H1 (cell line): ENCODE results near the gene EGF. TPM values are rescaled to one million over a fixed set of nuclear protein-coding genes. Genes with fewer than 3 reads are reported as not detected.

Experiments
- CTCF ChIA-PET: fragments of 300-600 bp; sonication (Branson Sonifier 250); formaldehyde crosslinking; loops from one replicate; lab custom pipeline; 2021; ENCODE audit not compliant: partially characterized antibody; lab: Charles Lee
- POLR2A ChIA-PET: fragments of 300-600 bp; sonication (Branson Sonifier 250); formaldehyde crosslinking; loops from one replicate; lab custom pipeline; 2021; ENCODE audit warnings: inconsistent platforms; ENCODE audit not compliant: partially characterized antibody; lab: Charles Lee
- DNase-seq, 2 experiments: peaks; one replicate each; pipeline versions ENCODE4 v3.0.0 to v3.0.0-alpha.2; 2010 to 2022; ENCODE audit warnings: low spot score in 2 of 2, low read depth in 1 of 2, mixed read lengths in 1 of 2
- FAIRE-seq: peaks from 2 replicates; lab custom pipeline; 2011; peaks lifted over from hg19 to GRCh38; lab: Jason Lieb, UNC
- H2AFZ ChIP-seq: 2 replicates; pipeline ENCODE4 v1.8.1; 2012; ENCODE audit warnings: low read length, inconsistent platforms
- H2AK5ac ChIP-seq: 2 replicates; pipeline ENCODE4 v1.6.1; 2013; ENCODE audit warnings: low read depth, low read length
- H2BK120ac ChIP-seq: replicated peaks from 2 replicates; pipeline ENCODE3; 2013; ENCODE audit warnings: low read depth, low read length, inconsistent platforms
- H2BK12ac ChIP-seq: 2 replicates; pipeline ENCODE4 v1.6.1; 2013; ENCODE audit warnings: low read depth, low read length
- H2BK15ac ChIP-seq: 2 replicates; pipeline ENCODE4 v1.6.1; 2013; ENCODE audit warnings: low read length
- H2BK20ac ChIP-seq: 2 replicates; pipeline ENCODE4 v1.6.1; 2013; ENCODE audit warnings: low read length
- H2BK5ac ChIP-seq: 2 replicates; pipeline ENCODE4 v1.6.1; 2013; ENCODE audit warnings: low read depth, low read length
- H3K14ac ChIP-seq: 2 replicates; pipeline ENCODE4 v1.6.1; 2013; ENCODE audit warnings: inconsistent platforms; ENCODE audit not compliant: insufficient read length
- H3K18ac ChIP-seq: 2 replicates; pipeline ENCODE4 v1.6.1; 2013; ENCODE audit warnings: low read length; ENCODE audit errors: extremely low read depth
- H3K23ac ChIP-seq: 2 replicates; pipeline ENCODE4 v1.6.1; 2013; ENCODE audit warnings: inconsistent platforms; ENCODE audit not compliant: insufficient read length
- H3K23me2 ChIP-seq: 2 replicates; pipeline ENCODE4 v1.6.1; 2013; ENCODE audit warnings: low read depth, low read length
- H3K27ac ChIP-seq: 2 replicates; pipeline ENCODE4 v1.6.1; 2011; ENCODE audit warnings: low read depth, low read length, inconsistent platforms
- H3K27me3 ChIP-seq, 4 experiments: replicated peaks in 1 of 4; 1 replicate in 1 of 4; 2 replicates in 3 of 4; pipeline versions ENCODE4 v1.6.1 to v1.8.1; 2011 to 2013; ENCODE audit warnings: low read length in 3 of 4, mild to moderate bottlenecking in 3 of 4, inconsistent platforms in 2 of 4, mixed read lengths in 2 of 4, moderate library complexity in 1 of 4; ENCODE audit not compliant: control insufficient read depth in 3 of 4, insufficient read depth in 3 of 4; ENCODE audit errors: extremely low read depth in 1 of 4
- H3K36me3 ChIP-seq, 4 experiments: 2 replicates each; pipeline versions ENCODE4 v1.6.1 to v1.8.1; 2011 to 2013; ENCODE audit warnings: mild to moderate bottlenecking in 4 of 4, low read length in 3 of 4, moderate library complexity in 2 of 4, control low read depth in 1 of 4, inconsistent platforms in 1 of 4; ENCODE audit not compliant: insufficient read depth in 4 of 4, control insufficient read depth in 2 of 4
- H3K4ac ChIP-seq: replicated peaks from 2 replicates; pipeline ENCODE3; 2013; ENCODE audit warnings: low read length, low read depth, mixed read lengths, inconsistent platforms; ENCODE audit not compliant: insufficient read length
- H3K4me1 ChIP-seq, 4 experiments: replicated peaks in 1 of 4; 1 replicate in 1 of 4; 2 replicates in 3 of 4; pipeline versions ENCODE4 v1.6.1 to v1.8.1; 2011 to 2013; ENCODE audit warnings: low read length in 3 of 4, inconsistent platforms in 2 of 4, mixed read lengths in 1 of 4; ENCODE audit not compliant: insufficient read depth in 4 of 4, control insufficient read depth in 3 of 4
- H3K4me2 ChIP-seq, 2 experiments: 2 replicates each; pipeline versions ENCODE4 v1.6.1 to v1.8.1; 2011 to 2013; ENCODE audit warnings: low read depth in 2 of 2, low read length in 2 of 2, control low read depth in 1 of 2, inconsistent platforms in 1 of 2, mild to moderate bottlenecking in 1 of 2; ENCODE audit not compliant: insufficient read depth in 1 of 2
- H3K4me3 ChIP-seq, 4 experiments: fragments of 200-600, 300-600 bp in 1 of 4; sonication (generic), shearing (Covaris generic), sonication (Bioruptor Twin) in 1 of 4; 2 replicates each; pipeline versions ENCODE4 v1.5.1 to v1.8.1; 2011 to 2016; ENCODE audit warnings: low read length in 4 of 4, low read depth in 3 of 4, control low read depth in 2 of 4, inconsistent platforms in 2 of 4, mild to moderate bottlenecking in 2 of 4, mixed read lengths in 1 of 4, moderate library complexity in 1 of 4; ENCODE audit not compliant: insufficient read depth in 2 of 4; ENCODE audit errors: extremely low read depth in 1 of 4
- H3K56ac ChIP-seq: replicated peaks from 2 replicates; pipeline ENCODE3; 2013; ENCODE audit warnings: low read depth, mild to moderate bottlenecking, mixed read lengths, low read length, inconsistent platforms; ENCODE audit not compliant: insufficient read length
- H3K79me1 ChIP-seq: 2 replicates; pipeline ENCODE4 v1.6.1; 2013; ENCODE audit warnings: low read depth, low read length, control low read depth
- H3K79me2 ChIP-seq, 2 experiments: 2 replicates each; pipeline versions ENCODE4 v1.6.1 to v1.8.1; 2012 to 2013; ENCODE audit warnings: low read length in 2 of 2, mild to moderate bottlenecking in 2 of 2, inconsistent platforms in 1 of 2; ENCODE audit not compliant: insufficient read depth in 2 of 2, control insufficient read depth in 1 of 2
- H3K9ac ChIP-seq, 4 experiments: replicated peaks in 1 of 4; 1 replicate in 1 of 4; 2 replicates in 3 of 4; pipeline versions ENCODE4 v1.6.1 to v1.8.1; 2011 to 2013; ENCODE audit warnings: low read depth in 3 of 4, low read length in 3 of 4, control low read depth in 2 of 4, mild to moderate bottlenecking in 2 of 4, moderate library complexity in 2 of 4, inconsistent platforms in 1 of 4; ENCODE audit errors: extremely low read depth in 1 of 4
- H3K9me3 ChIP-seq, 2 experiments: 2 replicates each; pipeline versions ENCODE4 v1.6.1 to v1.8.1; 2012 to 2013; ENCODE audit warnings: mild to moderate bottlenecking in 2 of 2, moderate library complexity in 2 of 2, control low read depth in 1 of 2, inconsistent platforms in 1 of 2, low read depth in 1 of 2, low read length in 1 of 2, mixed read lengths in 1 of 2; ENCODE audit not compliant: insufficient read depth in 2 of 2
- H4K20me1 ChIP-seq, 2 experiments: replicated peaks in 1 of 2; 2 replicates each; pipeline versions ENCODE3 to v1.8.1; 2011 to 2013; ENCODE audit warnings: inconsistent platforms in 2 of 2, low read length in 2 of 2, mild to moderate bottlenecking in 1 of 2; ENCODE audit not compliant: insufficient read depth in 2 of 2, control insufficient read depth in 1 of 2
- H4K5ac ChIP-seq: 2 replicates; pipeline ENCODE4 v1.6.1; 2013; ENCODE audit warnings: low read length, low read depth, mixed read lengths, inconsistent platforms; ENCODE audit not compliant: insufficient read length
- H4K8ac ChIP-seq: 2 replicates; pipeline ENCODE4 v1.8.0; 2013; ENCODE audit warnings: mild to moderate bottlenecking, moderate library complexity, low read length, inconsistent platforms; ENCODE audit not compliant: insufficient read depth; ENCODE audit errors: extremely low read depth
- H4K91ac ChIP-seq: replicated peaks from 2 replicates; pipeline ENCODE3; 2013; ENCODE audit warnings: low read length, mixed read lengths, inconsistent platforms; ENCODE audit not compliant: insufficient read length
- ASH2L ChIP-seq: fragments of 200-600, 300-600 bp; sonication (generic); IDR thresholded peaks from one replicate; pipeline ENCODE4 v1.7.1; 2017; ENCODE audit warnings: low read length
- CEBPB ChIP-seq: IDR thresholded peaks from 2 replicates; pipeline ENCODE4 v1.6.1; 2012; ENCODE audit warnings: low read depth, low read length
- HDAC6 ChIP-seq: IDR thresholded peaks from one replicate; pipeline ENCODE4 v1.7.1; 2012; ENCODE audit warnings: low read depth, mild to moderate bottlenecking, inconsistent platforms, low read length, moderate library complexity
- WGBS, 2 experiments: shearing (Covaris generic) in 1 of 2; methylation state at CpG; one replicate each; pipeline versions ENCODE4 v1.1.6 to v1.1.7; 2013 to 2015; ENCODE audit warnings: low lambda C conversion rate in 2 of 2, mixed read lengths in 2 of 2, inconsistent platforms in 1 of 2, low coverage in 1 of 2, missing lambda C conversion rate in 1 of 2; ENCODE audit not compliant: insufficient replicate concordance in 2 of 2, insufficient coverage in 1 of 2, insufficient read length in 1 of 2; ENCODE audit errors: extremely low coverage in 1 of 2, missing lambda C conversion rate in 1 of 2; 5-methylcytosine and 5-hydroxymethylcytosine counted together
- polyA plus RNA-seq, 7 experiments: library from polyadenylated mRNA; depleted of rRNA in 3 of 7; stranded (reverse) in 5 of 7; unstranded in 2 of 7; fragments of >200 nt in 5 of 7; fragments of 200-250 nt in 2 of 7; gene quantifications; 1 replicate in 5 of 7; 2 replicates in 1 of 7; 4 replicates in 1 of 7; pipeline versions ENCODE4 v1.2.1 to v1.2.3, GENCODE V29; 2011 to 2013; ENCODE audit warnings: missing spikeins in 2 of 7, mixed read lengths in 2 of 7
- total RNA-seq: library from RNA; stranded (reverse); fragmentation: NEBNext Ultra II Directional; extraction: Animal tissue kit (Norgen Biotek cat#: 25700); gene quantifications from 2 replicates; pipeline ENCODE4 v1.2.1, GENCODE V29; 2021

EGF gene
- total and polyA plus RNA-seq, 2 of the 8 experiments (the other 6 are each of a cell fraction or from before 2014, with no cell fraction given): 1.5 to 2.6 TPM

GRCh38 chr4:109976189-109976588 lies 63.5 kb downstream of the EGF start:
- POLR2A ChIA-PET: no interaction called here

More at GRCh38 chr4:109976189-109976588, 63.5 kb downstream of the EGF start:
- Histone ChIP-seq H2BK20ac (no peak overlapping the region), H2AFZ (no peak overlapping the region), H4K8ac (no peak overlapping the region), H2BK12ac (no peak overlapping the region), H3K9me3 (no peaks in the 10 kb centered on the region), H4K91ac (no peak overlapping the region), H3K27me3 (peaks cover 0 to 1% (median 0%) of the 10 kb centered on the region in 4 experiments; a peak in 1 of 7 replicates), H4K20me1 (no peaks in the 10 kb centered on the region), H2BK15ac (no peak overlapping the region), H3K4me3 (no peak overlapping the region), H3K79me2 (no peaks in the 10 kb centered on the region), H3K9ac (no peak overlapping the region), H3K18ac (no peak overlapping the region), H3K14ac (no peak overlapping the region), H3K4me1 (peaks cover 0 to 10% (median 5%) of the 10 kb centered on the region in 4 experiments; a peak in 3 of 7 replicates), H3K4ac (no peak overlapping the region), H3K27ac (no peak overlapping the region), H2AK5ac (no peak overlapping the region), H3K56ac (no peak overlapping the region), H2BK120ac (no peak overlapping the region), H4K5ac (no peak overlapping the region), H3K36me3 (no peaks in the 10 kb centered on the region), H3K23me2 (peaks cover 4% of the 10 kb centered on the region), H3K23ac (no peak overlapping the region), H3K79me1 (no peaks in the 10 kb centered on the region), H2BK5ac (no peak overlapping the region), H3K4me2 (no peak overlapping the region)
- 88% methylated on average over 6 of the region's 6 CpGs; no CpG with 5 or more reads in 1 of the 2 experiments for WGBS, 2 experiments
- CTCF ChIA-PET: interaction anchor here (1.6 kb wide), 1 partner anchor 12 kb away, joined by 7 read pairs; no protein-coding TSS in a partner anchor
- TF ChIP-seq HDAC6 (no peak), CEBPB (peak; percentile 90), ASH2L (no peak)
- no peak for FAIRE-seq
- DNase-seq: no peak
